Heart right ventricle (tissue), 16 donors: Measurements from ENCODE around the gene RPRD1A. TPM values are rescaled to one million over a fixed set of nuclear protein-coding genes. Genes with fewer than 3 reads are reported as not detected.

Experiments
- ATAC-seq, 8 donors: fragments of 200-7000 bp; cut with Tn5 transposase; one replicate each; pipeline ENCODE4 v1.9.1; 2020; ENCODE audit warnings: mild to moderate bottlenecking in 8 of 8, moderate library complexity in 8 of 8, moderate number of reproducible peaks in 1 of 8
- DNase-seq, 2 donors: peaks; one replicate each; pipeline ENCODE4 v3.0.0-alpha.2; 2020
- H3K27ac ChIP-seq, 10 donors: fragments of 200-600 bp; sonication (generic) in 2 of 10; one replicate each; pipeline versions ENCODE4 v1.5.0 to v1.8.0; 2020 to 2022; ENCODE audit warnings: mild to moderate bottlenecking in 3 of 10
- H3K27me3 ChIP-seq, 7 donors: fragments of 200-600 bp; one replicate each; pipeline ENCODE4 v1.8.0; 2021 to 2022; ENCODE audit warnings: mild to moderate bottlenecking in 2 of 7
- H3K36me3 ChIP-seq, 9 donors: fragments of 200-600 bp; sonication (generic) in 1 of 9; one replicate each; pipeline versions ENCODE4 v1.5.0 to v1.8.0; 2020 to 2022; ENCODE audit warnings: mild to moderate bottlenecking in 2 of 9
- H3K4me1 ChIP-seq, 9 donors: fragments of 200-600 bp; sonication (generic) in 1 of 9; one replicate each; pipeline versions ENCODE4 v1.5.0 to v1.8.0; 2020 to 2022; ENCODE audit warnings: mild to moderate bottlenecking in 4 of 9
- H3K4me3 ChIP-seq, 10 donors: fragments of 200-600 bp; sonication (generic) in 2 of 10; one replicate each; pipeline versions ENCODE4 v1.5.0 to v1.8.0; 2020 to 2022; ENCODE audit warnings: mild to moderate bottlenecking in 7 of 10, moderate library complexity in 2 of 10
- H3K9me3 ChIP-seq, 11 donors: fragments of 200-600 bp in 10 of 11; sonication (generic) in 2 of 11; one replicate each; pipeline versions ENCODE4 v1.5.0 to v1.8.0; 2013 to 2022; ENCODE audit warnings: mild to moderate bottlenecking in 2 of 11, control low read depth in 1 of 11, moderate library complexity in 1 of 11
- WGBS, 2 donors: extraction: QIAGEN DNeasy Blood & Tissue Kit; methylation state at CpG; one replicate each; pipeline ENCODE4 v1.1.7; 2013; ENCODE audit warnings: inconsistent platforms in 1 of 2; 5-methylcytosine and 5-hydroxymethylcytosine counted together
- intact Hi-C, 10 donors: fragments of 100-400 bp; cut with DNase I; formaldehyde crosslinking; loops; one replicate each; pipeline versions ENCODE4 v1.11.1 to v1.14.2; 2022
- polyA plus RNA-seq, 2 donors: library from polyadenylated mRNA; stranded (reverse); fragments of 200-250 nt; gene quantifications; one replicate each; pipeline ENCODE4 v1.2.3, GENCODE V29; 2013
- total RNA-seq, 10 donors: library from RNA; stranded (reverse); fragmentation: NEBNext Ultra II Directional in 3 of 10; extraction: Animal tissue kit (Norgen Biotek cat#: 25700) in 3 of 10; gene quantifications; one replicate each; pipeline versions ENCODE4 v1.2.1 to v1.2.4, GENCODE V29; 2021 to 2023
- TF ChIP-seq, protein P1 (sequence below), 9 donors: fragments of 200-600 bp; sonication (generic) in 2 of 9; IDR thresholded peaks; one replicate each; pipeline versions ENCODE4 v1.5.0 to v1.8.0; 2021 to 2022; ENCODE audit warnings: antibody characterized with exemption in 9 of 9, mild to moderate bottlenecking in 5 of 9, moderate library complexity in 1 of 9
- donor health status: Arrhythmogenic right ventricular cardiomyopathy.
- donor health status: ischemic (EF 13 %, LVEDD 7.1; RV severe dilation, severe dysfunction).
- donor health status: healthy with polysubstance abuse.
- donor health status: DM: no; HTN: yes; CAD: no.
- donor health status: DM: no; HTN: no; CAD: no.
- donor health status: ischemic (EF 25% LVEDD 6.9; RV normal size, moderate dysfunction).
- donor health status: ischemic (EF 25% LVEDD 5.7; RV mildly dilated, moderate dysfunction).
- donor health status: healthy.
- donor health status: DM: yes; HTN: yes; CAD: no.
- donor health status: Ischemic cardiomyopathy.
- donor health status: ischemic (EF 35%, LVEDD 5.7; RV mildly dilated, moderate dysfunction).
- donor health status: nonischemic (EF 11% LVEDD 7.7; RV severe dilation, severe dysfunction).
- donor health status: DM: yes; HTN: yes; CAD: no.
- donor health status: PGD.
- donor health status: ischemic (EF 29% LVEDD 5.4; RV normal size, mild dysfunction).
- donor health status: nonischemic (EF 23%, LVEDD 6.1; RV moderate dilation, normal function).

The RPRD1A gene
- total and polyA plus RNA-seq, 12 donors = 21.4 to 51.3 (median 47.2) TPM

DNA sequence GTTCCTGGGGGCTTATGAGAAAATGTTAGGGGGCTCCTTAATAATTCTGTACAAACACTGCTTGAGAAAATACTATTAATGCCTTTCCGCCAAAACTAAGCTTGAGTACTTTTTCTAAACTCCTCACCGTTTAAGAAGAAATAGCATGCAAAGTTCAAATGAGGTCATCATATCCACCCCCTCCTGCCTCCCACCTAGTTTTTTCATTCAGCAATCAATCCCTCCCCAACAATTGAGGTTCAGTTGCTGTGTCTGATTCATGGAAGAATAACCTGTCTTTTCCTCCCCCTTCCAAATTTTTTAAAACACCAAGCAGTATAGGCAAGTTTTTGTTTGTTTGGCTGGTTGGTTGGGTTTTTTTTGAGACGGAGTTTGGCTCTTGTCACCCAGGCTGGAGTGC is 119.3 kb downstream of the RPRD1A start:
- Histone ChIP-seq H3K27ac (no peak overlapping the region), H3K4me3 (no peak overlapping the region), H3K4me1 (peaks cover 0 to 9% (median 3%) of the 10 kb centered on the region in 9 donors), H3K36me3 (no peaks in the 10 kb centered on the region), H3K27me3 (peaks cover 0 to 13% (median 0%) of the 10 kb centered on the region in 7 donors), H3K9me3 (peaks cover 0 to 9% (median 0%) of the 10 kb centered on the region in 11 donors)
- no peak for DNase-seq
- intact Hi-C loops = loop anchor here in 2 of 10 donors (5.0 to 10.0 kb wide), 2 partner anchors 561 to 563 kb away; no protein-coding TSS in a partner anchor
- TF ChIP-seq, protein P1, sequence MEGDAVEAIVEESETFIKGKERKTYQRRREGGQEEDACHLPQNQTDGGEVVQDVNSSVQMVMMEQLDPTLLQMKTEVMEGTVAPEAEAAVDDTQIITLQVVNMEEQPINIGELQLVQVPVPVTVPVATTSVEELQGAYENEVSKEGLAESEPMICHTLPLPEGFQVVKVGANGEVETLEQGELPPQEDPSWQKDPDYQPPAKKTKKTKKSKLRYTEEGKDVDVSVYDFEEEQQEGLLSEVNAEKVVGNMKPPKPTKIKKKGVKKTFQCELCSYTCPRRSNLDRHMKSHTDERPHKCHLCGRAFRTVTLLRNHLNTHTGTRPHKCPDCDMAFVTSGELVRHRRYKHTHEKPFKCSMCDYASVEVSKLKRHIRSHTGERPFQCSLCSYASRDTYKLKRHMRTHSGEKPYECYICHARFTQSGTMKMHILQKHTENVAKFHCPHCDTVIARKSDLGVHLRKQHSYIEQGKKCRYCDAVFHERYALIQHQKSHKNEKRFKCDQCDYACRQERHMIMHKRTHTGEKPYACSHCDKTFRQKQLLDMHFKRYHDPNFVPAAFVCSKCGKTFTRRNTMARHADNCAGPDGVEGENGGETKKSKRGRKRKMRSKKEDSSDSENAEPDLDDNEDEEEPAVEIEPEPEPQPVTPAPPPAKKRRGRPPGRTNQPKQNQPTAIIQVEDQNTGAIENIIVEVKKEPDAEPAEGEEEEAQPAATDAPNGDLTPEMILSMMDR (IDR thresholded peaks at IDR 0.05) = no peak
- WGBS, 2 donors = 79 to 81% methylated on average over 3 of the region's 3 CpGs
- no peak for ATAC-seq

DNA sequence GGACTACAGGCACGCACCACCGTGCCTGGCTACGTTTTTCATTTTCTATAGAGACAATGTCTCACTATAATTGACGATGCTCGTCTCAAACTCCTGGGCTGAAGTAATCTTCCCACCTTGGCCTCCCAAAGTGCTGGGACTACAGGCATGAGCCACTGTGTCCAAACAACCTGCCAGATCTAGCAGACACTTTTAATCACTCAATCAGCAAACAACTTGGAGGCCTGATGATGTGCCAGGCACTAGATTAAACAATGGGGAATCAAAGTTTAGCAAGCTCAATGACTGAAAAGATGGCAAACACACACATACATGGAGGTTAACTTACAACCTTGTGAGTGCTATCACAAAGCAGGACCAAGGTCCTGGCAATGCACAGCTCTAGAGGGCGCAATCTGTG is 124.7 kb downstream of the RPRD1A start:
- TF ChIP-seq, protein P1 (IDR thresholded peaks at IDR 0.05) = no peak
- DNase-seq (no peak), ATAC-seq (no peak)
- no peaks in the 10 kb centered on the region for H3K4me1 ChIP-seq
- no peaks in the 10 kb centered on the region for H3K9me3 ChIP-seq
- no peak overlapping the region for H3K27ac ChIP-seq
- 93 to 97% methylated on average over 6 of the region's 6 CpGs for WGBS, 2 donors
- H3K36me3 ChIP-seq = no peaks in the 10 kb centered on the region
- H3K4me3 ChIP-seq = no peak overlapping the region
- no peaks in the 10 kb centered on the region for H3K27me3 ChIP-seq
- intact Hi-C loops = loop anchor here in 1 of 10 donors (10.0 kb wide), 1 partner anchor 558 kb away; no protein-coding TSS in a partner anchor

DNA sequence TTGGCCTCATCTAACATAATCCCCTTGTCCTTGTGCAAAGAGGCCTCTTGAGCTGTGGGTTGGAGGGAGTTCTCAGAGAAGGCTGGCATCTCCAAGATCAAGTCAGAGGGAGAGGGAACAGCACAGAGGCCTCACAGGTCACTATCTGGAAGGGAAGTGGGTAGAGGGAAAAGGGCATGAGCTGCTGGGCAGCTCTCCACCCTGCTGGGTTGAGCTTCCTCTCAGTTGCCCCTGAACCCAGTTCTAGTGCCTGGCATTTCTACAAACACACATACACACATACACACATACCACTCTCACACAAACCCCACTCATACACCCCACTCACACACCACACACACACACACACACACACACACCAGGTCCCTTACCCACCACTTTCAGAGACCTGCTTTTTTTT is 125.2 kb downstream of the RPRD1A start:
- intact Hi-C loops = loop anchor here in 1 of 10 donors (10.0 kb wide), 1 partner anchor 557 kb away; no protein-coding TSS in a partner anchor

DNA sequence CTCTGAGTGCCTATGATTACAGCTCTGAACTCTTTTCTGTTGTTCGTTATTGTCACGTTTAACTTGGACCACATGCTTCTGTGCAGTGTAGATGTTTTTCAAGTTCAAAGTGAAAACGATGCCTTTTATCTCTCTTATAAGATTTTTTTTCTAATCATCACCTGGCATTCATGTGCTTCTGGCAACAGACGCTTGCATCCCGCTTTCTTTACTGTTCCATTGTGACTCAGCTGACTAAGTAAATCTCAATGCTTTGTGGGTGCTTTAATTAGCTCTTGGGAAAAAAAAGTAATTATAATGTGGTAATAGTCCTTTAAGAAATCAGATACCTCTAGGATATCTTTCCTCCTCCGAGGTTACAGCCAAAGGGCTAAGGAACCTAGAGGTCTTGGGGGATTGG is 126.1 kb downstream of the RPRD1A start:
- DNase-seq (no peak), ATAC-seq (no peak)
- no peaks in the 10 kb centered on the region for H3K27me3 ChIP-seq
- WGBS, 2 donors = 60 to 61% methylated on average over 6 of the region's 6 CpGs
- no peaks in the 10 kb centered on the region for H3K9me3 ChIP-seq
- no peak overlapping the region for H3K27ac ChIP-seq
- H3K4me1 ChIP-seq = no peaks in the 10 kb centered on the region
- intact Hi-C loops = loop anchor here in 1 of 10 donors (10.0 kb wide), 1 partner anchor 556 kb away; no protein-coding TSS in a partner anchor
- H3K36me3 ChIP-seq = no peaks in the 10 kb centered on the region
- H3K4me3 ChIP-seq = no peak overlapping the region
- TF ChIP-seq, protein P1 (IDR thresholded peaks at IDR 0.05) = no peak

More for the DNA sequence above, 125.2 kb downstream of the RPRD1A start:
- Histone ChIP-seq H3K4me1 (no peaks in the 10 kb centered on the region), H3K36me3 (no peaks in the 10 kb centered on the region), H3K27me3 (no peaks in the 10 kb centered on the region), H3K27ac (no peak overlapping the region), H3K4me3 (no peak overlapping the region), H3K9me3 (no peaks in the 10 kb centered on the region)
- TF ChIP-seq, protein P1 (IDR thresholded peaks at IDR 0.05) = no peak
- ATAC-seq (no peak), DNase-seq (no peak)

Other genes with a start within 250 kb of the RPRD1A start
- 10 to 100 TPM; 10.8 to 18.4 (median 13.3) TPM for gene SLC39A6, start 61.8 kb upstream of the RPRD1A start, total RNA-seq
- 10 to 100 TPM in 1 of 2 donors, 1 to 10 TPM in 1; 3.5 to 12.1 TPM for gene SLC39A6, start 61.8 kb upstream of the RPRD1A start, polyA plus RNA-seq
- gene ELP2, start 62.3 kb upstream of the RPRD1A start, total RNA-seq = 10 to 100 TPM; 41.9 to 64.2 (median 57.9) TPM
- gene ELP2, start 62.3 kb upstream of the RPRD1A start, polyA plus RNA-seq = 10 to 100 TPM; 33.7 to 69.2 TPM
- gene MOCOS, start 119.9 kb upstream of the RPRD1A start, total RNA-seq = under 1 TPM; 0.06 to 0.74 (median 0.27) TPM
- gene MOCOS, start 119.9 kb upstream of the RPRD1A start, polyA plus RNA-seq = under 1 TPM; 0.28 to 0.95 TPM
- gene FHOD3, start 230.2 kb upstream of the RPRD1A start, total RNA-seq = 100 to 1,000 TPM; 280 to 484 (median 406) TPM
- gene FHOD3, start 230.2 kb upstream of the RPRD1A start, polyA plus RNA-seq = 100 to 1,000 TPM in 1 of 2 donors, 10 to 100 TPM in 1; 81.8 to 298 TPM